ENCODE results near the gene PRODH2. TPM values are rescaled to one million over a fixed set of nuclear protein-coding genes. Genes with fewer than 3 reads are reported as not detected.
"Not testable (repeated sequence)": the region's sequence is repeated elsewhere in the genome, so short reads cannot be mapped to it uniquely, and the experiment has no call there.

Gene PRODH2
- total RNA-seq, 1 donor from 2014 or later = 196 TPM

DNA sequence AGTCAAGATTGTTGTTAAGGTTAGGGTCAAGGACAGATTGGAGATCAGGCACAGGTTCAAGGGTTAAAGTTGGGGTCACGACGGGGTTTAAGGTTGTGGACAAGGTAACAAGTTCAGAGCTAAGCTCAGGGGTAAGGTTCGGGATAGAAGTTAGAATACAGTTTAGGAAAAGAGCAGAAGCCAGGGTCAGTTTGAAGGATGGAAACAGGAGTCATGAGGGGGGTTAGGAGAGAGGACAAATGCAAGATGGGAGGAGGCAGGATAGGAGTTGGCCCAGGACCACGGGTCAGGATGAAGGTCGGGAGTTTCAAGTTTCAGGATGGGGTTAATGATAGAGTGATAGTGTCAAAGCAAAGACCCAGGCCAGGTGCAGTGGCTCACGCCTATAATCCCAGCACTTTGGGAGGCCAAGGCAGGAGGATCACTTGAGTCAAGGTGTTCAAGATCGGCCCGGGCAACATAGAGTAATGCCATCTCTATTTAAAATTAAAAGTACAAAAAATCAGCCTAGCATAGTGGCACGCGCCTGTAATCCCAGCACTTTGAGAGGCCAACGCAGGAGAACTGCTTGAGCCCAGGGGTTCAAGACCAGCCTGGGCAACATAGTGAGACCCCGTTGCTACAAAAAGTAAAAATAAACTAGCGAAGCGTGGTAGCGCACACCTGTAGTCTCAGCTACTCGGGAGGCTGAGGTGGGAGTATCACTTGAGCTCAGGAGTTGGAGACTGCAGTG is 32.0 kb upstream of the PRODH2 start:
- ATAC-seq (no peak), DNase-seq (ENCODE audit: low spot score) (no peak)

DNA sequence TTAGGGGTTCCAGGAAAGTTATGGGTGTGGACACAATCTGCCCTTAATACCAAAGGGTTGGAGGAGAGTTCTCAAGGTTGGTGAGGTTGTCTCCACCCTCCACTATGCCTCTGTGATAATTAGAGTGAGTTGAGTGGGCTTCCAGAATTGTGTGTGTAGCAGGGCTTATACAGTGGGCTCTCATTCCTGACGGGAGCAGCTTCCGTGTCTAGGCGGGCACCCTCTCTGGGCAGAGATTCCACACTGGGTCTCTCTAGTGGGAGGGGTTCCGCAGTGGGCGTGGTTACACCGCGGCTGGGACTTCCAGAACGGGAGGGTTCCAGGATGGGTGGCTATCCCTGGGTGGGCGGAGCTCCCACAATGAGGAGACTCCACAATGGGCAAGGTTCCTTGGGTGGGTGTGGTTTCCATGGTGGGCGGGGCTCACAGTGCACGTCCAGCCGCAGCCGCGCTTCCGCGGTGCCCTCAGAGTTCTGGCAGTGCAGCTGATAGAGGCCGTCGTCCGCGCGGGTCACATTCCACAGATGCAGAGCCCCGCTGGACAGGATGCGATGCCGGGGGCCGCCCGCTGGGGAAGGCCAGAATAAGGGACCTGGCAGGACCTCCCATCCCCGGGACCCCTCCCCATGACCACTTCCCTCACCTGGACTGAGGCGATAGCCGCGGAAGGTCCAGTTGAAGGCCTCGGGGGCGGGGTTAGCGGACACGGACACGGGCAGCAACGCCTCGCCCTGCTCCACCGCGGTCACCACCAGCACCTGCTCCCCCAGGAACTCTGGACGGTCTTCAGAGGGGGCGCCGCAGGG is 31.2 kb upstream of the PRODH2 start:
- DNase-seq (ENCODE audit: low spot score) (no peak), ATAC-seq (no peak)

DNA sequence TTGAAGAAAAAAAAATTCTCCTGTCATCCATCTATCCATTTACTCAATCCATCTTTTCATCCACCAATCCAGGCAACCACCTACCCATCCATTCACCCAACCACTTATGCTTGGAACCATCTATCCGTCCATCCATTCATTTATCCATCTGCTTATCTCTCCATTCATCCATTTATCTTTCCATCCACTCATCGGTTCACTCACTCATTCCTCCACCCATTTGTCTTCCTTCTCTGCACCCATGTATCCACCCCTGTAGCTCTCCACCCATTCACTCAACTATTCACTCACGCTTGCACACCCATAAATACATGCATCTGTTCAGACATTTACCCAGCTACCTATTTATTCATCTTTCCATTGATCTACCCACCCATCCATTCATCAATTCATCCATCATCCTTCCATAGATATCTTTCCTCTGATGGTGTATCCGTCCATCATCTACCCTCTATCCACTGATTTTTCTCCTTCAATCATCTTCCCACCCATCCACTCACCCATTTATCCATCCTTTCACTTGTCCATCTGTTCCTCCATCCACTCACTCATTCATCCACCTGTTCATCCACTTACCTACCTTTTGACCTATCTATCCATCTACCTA is 30.1 kb upstream of the PRODH2 start:
- DNase-seq (ENCODE audit: low spot score) (no peak), ATAC-seq (no peak)

DNA sequence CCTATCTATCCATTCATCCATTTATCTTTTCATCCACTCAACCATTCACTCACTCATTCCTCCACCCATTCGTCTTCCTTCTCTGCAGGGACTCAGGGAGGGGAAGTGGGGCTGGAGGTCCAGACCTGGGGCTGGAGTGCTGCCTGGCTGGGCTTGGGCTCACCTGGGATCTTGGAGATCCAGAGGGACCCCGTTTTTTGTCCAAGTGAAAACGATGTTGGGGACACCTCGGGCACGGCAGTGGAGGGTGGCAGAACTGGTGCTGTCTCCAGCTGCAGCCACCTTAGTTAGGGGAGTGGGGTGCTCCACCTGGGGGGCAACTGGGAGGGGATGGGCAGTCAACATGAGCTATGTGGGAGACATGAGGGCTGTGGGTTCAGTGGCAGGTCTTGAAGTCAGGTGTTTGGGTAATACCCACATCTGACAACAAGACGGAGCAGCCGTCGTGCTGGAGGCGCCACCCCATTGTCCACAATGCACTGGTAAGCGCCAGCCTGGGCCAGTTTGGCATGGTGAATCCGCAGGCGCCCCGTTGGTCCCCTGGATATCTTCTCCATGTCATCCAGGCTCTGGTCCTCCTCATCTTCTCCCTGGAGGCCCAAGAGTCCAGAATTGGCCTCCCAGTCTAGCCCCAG is 29.4 kb upstream of the PRODH2 start:
- ATAC-seq (no peak), DNase-seq (ENCODE audit: low spot score) (no peak)

DNA sequence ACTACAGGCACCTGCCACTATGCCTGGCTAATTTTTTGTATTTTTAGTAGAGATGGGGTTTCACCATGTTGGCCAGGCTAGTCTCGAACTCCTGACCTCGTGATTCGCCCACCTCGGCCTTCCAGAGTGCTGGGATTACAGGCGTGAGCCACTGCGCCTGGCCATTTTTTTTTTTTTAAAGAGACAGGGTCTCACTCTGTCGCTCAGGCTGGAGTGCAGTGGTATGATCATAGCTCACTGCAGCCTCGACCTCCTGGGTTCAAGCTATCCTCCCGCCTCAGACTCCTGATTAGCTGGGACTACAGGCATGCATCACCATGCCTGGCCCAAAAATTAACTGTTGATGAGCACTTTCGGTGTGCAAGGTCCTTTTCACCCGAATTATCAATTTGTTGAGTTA is 23.5 kb upstream of the PRODH2 start:
- ATAC-seq; DNase-seq (ENCODE audit: low spot score): not testable (repeated sequence)

DNA sequence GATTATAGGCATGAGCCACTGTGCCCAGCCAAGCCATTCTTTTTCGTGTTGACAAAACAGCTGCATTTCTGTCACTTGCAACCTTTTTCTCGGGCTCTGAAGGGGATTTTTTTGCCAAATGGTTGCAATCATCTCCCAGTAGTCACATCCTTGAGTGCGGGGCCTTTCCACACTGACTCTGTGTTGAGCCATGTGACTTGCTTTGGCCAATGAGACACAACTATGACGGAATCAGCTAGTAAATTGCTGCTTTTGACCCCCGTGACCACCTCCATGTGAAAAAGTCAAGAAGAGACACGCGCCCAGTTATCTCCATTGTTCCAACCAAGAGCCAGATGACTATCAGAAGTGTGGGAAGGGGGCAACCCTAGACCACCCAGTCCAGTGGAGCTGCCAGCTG is 21.3 kb upstream of the PRODH2 start:
- ATAC-seq (no peak), DNase-seq (ENCODE audit: low spot score) (no peak)

DNA sequence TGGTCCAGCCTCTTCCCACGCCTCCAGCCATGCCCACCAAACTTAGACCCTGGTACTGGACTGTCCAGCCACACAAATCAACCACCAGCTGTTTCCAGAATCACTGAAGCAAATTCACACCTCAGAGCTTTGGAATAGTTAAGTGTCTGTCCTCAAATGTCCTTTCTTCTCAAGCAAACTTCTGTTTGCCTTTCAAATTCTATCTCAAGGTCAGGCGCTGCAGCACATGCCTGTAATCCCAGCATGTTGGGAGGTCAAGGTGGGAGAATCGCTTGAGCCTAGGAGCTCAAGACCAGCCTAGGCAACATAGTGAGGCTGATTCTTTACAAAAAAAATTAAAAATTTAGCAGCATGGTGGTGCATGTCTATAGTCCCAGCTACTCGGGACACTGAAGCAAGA is 19.4 kb upstream of the PRODH2 start:
- ATAC-seq (no peak), DNase-seq (ENCODE audit: low spot score) (no peak)

DNA sequence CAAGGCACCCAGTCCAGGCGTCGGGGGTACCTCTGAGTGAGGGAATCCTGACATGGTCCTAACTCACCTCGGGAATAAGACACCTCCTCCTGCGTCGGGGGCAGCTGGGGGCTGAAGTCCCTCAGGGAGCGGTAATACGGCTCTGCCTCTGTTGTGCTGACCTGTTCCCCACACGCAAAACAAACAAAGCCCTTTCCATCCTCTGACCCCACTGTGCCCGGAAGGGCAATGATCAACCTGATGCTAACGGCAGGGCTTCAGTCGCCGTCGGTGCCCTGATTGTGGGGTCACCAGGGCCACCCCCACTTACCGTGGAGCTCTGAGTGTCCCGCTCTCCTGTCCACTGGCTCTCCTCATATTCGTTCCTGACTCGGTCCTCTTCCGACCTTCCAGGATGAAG is 18.3 kb upstream of the PRODH2 start:
- ATAC-seq (no peak), DNase-seq (ENCODE audit: low spot score) (no peak)

DNA sequence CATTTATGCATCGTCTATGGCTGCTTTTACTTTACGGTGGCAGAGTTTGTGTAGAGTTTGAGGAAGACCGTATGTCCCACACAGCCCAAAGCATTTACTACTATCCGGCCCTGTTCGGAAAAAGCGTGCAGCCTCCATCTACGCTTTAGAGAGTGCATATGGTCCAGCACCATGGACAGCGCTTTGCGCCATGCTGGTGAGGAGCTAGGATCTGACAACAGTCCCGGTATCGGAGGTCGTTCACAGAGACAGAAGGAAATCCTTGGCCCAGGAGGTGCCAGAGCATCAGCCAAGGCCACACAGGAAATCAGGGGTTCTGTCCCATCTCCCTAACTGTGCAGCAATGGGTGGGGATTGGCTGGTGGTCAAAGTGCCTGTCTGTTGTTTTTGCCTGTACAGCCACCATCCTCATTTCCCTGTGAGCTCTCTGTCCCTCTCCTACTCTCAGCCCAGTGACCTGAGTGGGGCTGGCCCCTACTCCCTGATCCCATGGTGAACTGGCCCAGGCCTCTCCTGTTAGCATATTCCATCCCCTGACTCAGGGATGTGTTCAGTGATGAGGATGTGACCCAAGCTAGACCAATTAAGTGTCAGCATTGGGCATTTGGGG is 16.2 kb upstream of the PRODH2 start:
- peak; percentile 85 for ATAC-seq
- peak; percentile 50 for DNase-seq (ENCODE audit: low spot score)

DNA sequence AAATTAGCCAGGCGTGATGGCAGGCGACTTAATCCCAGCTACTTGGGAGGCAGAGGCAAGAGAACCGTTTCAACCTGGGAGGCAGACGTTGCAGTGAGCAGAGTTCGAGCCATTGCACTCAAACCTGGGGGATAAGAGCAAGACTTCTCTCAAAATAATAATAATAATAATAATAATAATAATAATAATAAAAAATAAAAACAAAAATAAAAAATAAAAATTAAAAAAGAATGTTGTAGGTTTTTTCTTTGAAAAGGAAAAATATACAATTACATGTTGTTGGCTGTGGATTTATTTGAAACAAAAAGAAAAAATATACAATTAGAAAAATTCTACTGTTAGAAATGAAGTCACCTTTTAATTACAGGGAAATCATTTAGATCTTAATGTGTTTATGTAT is 11.5 kb upstream of the PRODH2 start:
- ATAC-seq (no peak), DNase-seq (ENCODE audit: low spot score) (no peak)

DNA sequence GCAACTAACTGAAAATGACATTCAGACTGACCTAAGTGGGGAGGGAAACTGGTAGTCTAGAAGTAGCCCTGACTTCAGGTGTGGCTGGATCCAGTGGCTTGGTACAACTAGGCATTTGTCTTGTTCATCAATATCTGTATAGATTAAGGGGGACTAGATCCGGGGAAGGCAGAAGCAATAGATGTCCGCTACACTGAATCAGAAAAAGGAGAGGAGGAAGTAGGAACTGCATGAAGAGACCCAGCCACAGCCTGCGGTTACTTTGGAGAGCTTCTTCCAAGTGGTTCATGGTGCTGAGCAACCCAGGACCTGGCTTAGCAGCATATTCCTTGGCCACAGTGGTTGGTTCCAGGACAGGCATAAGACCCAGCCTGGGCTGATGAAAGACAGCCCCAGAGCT is 9.9 kb upstream of the PRODH2 start:
- ATAC-seq (no peak), DNase-seq (ENCODE audit: low spot score) (no peak)

DNA sequence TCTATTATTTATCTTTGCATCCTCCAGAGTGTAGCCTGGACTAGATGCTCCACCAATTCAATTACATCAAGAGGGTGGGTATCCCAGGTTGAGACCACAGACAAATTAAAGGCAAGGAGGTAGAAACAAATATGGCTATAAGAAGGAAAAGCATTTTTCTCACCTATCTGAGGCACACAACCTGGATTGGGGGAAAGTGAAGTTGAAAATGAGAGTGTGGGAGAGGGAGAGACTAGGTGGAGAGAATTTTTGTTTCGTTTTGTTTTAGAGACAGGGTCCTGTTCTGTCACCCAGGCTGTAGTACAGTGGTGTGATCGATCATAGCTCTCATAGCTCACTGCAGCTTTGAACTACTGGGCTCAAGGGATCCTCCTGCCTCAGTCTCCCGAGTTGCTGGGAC is 5.8 kb upstream of the PRODH2 start:
- DNase-seq (ENCODE audit: low spot score) (no peak), ATAC-seq (no peak)

DNA sequence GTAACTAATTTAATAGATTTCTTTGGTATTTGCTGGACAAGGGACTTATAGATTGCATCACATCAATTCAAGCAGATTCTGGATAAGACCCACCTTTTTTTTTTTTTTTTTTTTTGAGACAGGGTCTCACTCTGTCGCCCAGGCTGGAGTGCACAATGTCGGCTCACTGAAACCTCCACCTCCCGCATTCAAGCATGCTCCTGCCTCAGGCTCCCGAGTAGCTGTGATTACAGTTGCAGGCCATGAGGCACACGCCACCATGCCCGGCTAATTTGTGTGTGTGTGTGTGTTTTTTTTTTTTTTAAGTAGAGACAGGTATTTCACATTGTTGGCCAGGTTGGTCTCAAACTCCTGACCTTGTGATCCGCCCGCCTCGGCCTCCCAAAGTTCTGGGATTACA is 4.2 kb upstream of the PRODH2 start:
- DNase-seq (ENCODE audit: low spot score) (no peak), ATAC-seq (no peak)

DNA sequence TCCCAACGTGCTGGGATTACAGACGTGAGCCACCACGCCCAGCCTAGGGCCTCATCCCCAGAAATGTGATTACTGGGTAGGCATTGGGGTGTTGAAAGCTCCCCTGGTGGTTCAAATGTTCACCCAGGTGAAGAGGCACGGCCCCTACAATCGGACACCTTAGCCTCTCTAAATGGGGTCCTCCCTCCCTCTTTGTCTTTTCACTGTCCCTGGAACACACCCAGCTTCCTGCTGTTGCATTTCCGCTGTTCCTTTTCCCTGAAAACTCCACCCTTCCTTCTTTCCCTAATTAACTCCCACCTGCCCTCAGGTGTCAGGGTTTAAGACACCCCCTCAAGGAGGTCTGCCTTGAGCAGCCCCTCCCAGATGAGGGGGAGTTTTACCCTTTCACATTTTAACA is 3.6 kb upstream of the PRODH2 start:
- DNase-seq (ENCODE audit: low spot score) (no peak), ATAC-seq (no peak)

DNA sequence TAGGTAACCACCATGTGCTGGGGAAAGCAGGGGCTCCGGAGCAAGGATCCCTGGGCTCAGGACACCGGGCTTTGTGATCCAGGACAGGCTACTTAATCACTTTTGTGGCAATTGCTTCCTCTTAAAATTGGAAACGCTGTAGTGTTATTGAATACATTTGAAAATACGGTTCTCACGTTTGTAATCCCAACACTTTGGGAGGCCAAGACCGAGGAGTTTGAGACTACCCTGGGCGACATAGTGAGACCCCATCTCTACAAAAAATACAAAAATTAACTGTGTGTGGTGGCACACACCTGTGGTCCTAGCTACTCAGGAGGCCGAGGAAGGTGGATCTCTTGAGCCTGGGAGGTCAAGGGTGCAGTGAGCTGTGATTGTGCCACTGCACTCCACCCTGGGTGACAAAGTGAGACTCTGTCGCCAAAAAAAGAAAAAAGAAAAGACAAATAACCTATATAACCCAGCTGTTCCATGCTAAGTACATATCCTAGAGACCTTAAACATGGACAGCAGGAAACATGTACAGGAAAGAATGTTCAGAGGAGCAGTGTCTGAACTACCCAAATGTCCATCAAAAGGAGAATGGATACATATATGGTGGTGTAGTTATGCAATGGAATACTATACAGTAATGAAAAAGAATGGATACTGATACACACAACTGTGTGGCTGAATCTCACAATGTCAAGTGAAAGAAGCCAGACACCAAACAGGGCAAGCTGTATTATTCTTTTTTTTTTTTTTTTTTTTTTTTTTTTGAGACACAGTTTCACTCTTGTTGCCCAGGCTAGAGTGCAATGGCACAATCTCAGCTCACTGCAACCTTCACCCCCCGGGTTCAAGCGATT is 622 bp upstream of the PRODH2 start:
- ATAC-seq = peak; percentile 2
- DNase-seq (ENCODE audit: low spot score) = no peak

DNA sequence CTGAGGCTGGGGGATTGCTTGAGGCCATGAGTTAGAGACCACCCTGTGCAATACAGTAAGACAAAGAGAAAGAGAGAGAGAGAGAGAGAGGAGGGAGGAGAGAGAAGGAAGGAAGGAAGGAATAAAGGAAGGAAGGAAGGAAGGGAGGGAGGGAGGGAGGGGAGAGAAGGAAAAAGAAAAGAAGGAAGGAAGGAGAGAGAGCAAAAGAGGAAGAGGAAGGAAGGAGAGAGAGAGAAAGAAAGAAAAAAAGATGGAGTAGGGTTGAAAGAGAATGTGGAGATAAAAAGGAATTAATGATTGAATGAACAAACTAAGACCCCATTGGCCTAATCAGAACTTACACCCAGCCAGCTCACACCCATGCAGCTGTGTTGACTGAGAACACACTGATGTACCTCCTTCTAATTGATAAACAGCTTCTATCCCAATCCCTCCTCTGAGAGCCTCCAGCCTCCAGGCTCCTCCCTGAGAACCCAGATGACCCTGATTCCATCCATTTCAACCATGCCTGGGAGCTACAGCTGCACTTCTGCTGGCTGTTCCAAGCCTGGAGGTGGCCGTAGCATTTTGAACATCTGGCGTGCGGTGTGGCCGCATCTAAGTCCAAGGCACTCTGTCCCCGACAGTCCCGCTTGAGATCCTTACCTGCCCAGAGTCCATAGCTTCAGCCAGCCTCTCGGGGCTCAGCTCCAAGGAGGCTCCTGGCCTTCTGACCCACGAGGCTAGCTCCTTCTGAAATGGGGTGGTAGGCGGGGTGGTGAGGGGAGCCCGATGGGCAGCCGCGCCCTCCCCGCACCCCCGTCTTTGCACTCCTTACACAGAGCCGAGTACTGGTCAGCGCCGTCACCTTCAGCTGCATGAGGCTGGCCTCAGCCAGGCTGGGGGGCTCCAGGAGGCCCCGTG is 1.1 kb downstream of the PRODH2 start:
- DNase-seq (ENCODE audit: low spot score) (no peak), ATAC-seq (peak; percentile 69)

DNA sequence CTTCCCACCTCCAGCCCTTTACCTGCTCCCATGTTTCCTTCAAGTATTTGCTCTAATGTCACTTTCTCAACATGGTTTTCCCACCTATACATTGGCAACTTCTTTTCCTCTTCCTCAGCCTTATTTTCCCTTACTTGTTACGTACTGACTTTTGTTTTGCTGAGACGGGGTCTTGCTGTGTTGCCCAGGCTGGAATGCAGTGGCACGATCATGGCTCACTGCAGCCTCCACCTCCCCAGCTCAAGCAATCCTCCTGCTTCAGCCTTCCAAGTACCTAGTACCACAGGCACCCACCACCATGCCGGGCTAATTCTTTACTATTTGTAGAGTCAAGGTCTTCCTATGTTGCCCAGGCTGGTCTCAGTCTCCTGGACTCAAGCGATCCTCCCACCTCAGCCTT is 5.0 kb downstream of the PRODH2 start:
- DNase-seq (ENCODE audit: low spot score) = no peak
- no peak for ATAC-seq

DNA sequence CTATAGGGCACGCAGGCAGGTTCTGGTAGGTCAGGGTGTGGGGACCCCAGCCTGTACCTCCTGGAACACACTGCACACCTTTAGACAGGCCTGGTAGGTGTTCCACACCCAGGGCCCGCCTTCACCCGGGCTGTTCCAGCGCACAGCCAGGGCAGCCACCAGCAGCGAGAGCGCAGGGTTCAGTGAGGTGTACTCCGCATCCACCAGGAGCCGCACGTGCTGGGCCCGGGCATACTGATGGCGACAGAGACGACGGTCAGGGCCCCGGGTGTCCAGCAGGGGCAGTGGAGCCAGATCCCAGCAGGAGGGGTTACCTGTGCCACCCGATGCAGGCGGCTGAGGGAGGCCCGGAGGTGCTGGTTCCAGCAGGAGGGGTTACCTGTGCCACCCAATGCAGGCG is 6.0 kb downstream of the PRODH2 start:
- no peak for DNase-seq (ENCODE audit: low spot score)
- ATAC-seq = peak; percentile 6

DNA sequence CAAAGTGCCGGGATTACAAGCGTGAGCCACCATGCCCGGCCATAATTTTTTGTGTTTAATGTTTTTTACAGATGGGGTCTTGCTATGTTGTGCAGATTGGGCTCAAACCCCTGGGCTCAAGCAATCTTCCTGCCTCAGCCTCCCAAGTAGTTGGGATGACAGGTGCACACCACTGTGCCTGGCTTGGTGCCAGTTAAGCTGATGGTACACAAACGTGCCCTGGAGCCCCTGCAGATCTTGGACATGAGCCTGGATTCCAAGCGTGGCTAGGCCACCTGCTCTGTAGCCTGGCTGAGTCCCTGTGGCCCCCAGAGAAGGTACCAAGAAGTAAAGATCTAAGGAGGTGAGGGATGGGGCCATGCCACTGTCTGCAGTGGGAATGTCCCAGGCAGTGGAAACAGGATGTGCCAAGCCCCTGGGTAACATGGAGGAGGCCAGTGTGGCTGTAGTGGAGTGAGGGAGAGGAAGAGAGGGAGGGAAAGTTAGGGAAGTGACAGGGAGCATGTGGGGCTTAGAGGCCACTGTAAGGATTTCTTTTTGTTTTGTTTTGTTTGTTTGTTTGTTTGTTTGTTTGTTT is 7.0 kb downstream of the PRODH2 start:
- DNase-seq (ENCODE audit: low spot score) (no peak), ATAC-seq (no peak)

Measured in left lobe of liver (tissue), 2 donors.